ENCODE measurements around the gene PRKCE. TPM values are rescaled to one million over a fixed set of nuclear protein-coding genes. Genes with fewer than 3 reads are reported as not detected.

PRKCE gene
- total and polyA plus RNA-seq, 2 of the 8 experiments (the other 6 are each of a cell fraction or from before 2014, with no cell fraction given), result 0.54 to 2.1 TPM

GRCh38 chr2:46202987-46203386, 551.5 kb downstream of the PRKCE start:
- H2BK12ac ChIP-seq (ENCODE audit: low read depth, low read length), result no peak overlapping the region
- H2BK20ac ChIP-seq (ENCODE audit: low read length), result no peak overlapping the region
- no peaks in the 10 kb centered on the region for H3K79me1 ChIP-seq (ENCODE audit: low read depth, low read length)
- no peak overlapping the region for H2BK120ac ChIP-seq (replicated peaks; ENCODE audit: low read depth, low read length)
- H4K20me1 ChIP-seq (replicated peaks in 1 of 2; ENCODE audit: control insufficient read depth in 1 of 2, insufficient read depth in 2 of 2, low read length in 2 of 2), result no peaks in the 10 kb centered on the region
- DNase-seq (ENCODE audit: low read depth in 1 of 2, low spot score in 2 of 2) (no peak), FAIRE-seq (no peak)
- H3K27ac ChIP-seq (ENCODE audit: low read depth, low read length), result no peak overlapping the region
- no peak overlapping the region for H3K4me3 ChIP-seq (ENCODE audit: extremely low read depth in 1 of 4, insufficient read depth in 2 of 4, low read depth in 3 of 4, low read length in 4 of 4)
- no peak overlapping the region for H3K23ac ChIP-seq (ENCODE audit: insufficient read length)
- no peak overlapping the region for H3K9ac ChIP-seq (replicated peaks in 1 of 4; ENCODE audit: extremely low read depth in 1 of 4, low read depth in 3 of 4, low read length in 3 of 4)
- H3K4me1 ChIP-seq (replicated peaks in 1 of 4; ENCODE audit: control insufficient read depth in 3 of 4, insufficient read depth in 4 of 4, low read length in 3 of 4), result peaks cover 0 to 4% (median 0%) of the 10 kb centered on the region in 4 experiments; a peak in 3 of 7 replicates
- H2AFZ ChIP-seq (ENCODE audit: low read length), result no peak overlapping the region
- no peak overlapping the region for H3K4me2 ChIP-seq (ENCODE audit: insufficient read depth in 1 of 2, low read depth in 2 of 2, low read length in 2 of 2)
- no peak overlapping the region for H4K5ac ChIP-seq (ENCODE audit: insufficient read length, low read depth, low read length)
- H2AK5ac ChIP-seq (ENCODE audit: low read depth, low read length), result no peak overlapping the region
- no peak overlapping the region for H2BK15ac ChIP-seq (ENCODE audit: low read length)
- no peak overlapping the region; the same call in 1 of the 2 replicates for H4K8ac ChIP-seq (ENCODE audit: extremely low read depth, insufficient read depth, low read length)
- no peak overlapping the region for H2BK5ac ChIP-seq (ENCODE audit: low read depth, low read length)
- ChIA-PET POLR2A (ENCODE audit: partially characterized antibody) (no interaction called here), CTCF (ENCODE audit: partially characterized antibody) (interaction anchor here (0.6 to 2.5 kb wide), 7 partner anchors 16 to 442 kb away, joined by 3 to 9 read pairs (median 3); no protein-coding TSS in a partner anchor)
- no peak overlapping the region for H3K14ac ChIP-seq (ENCODE audit: insufficient read length)
- TF ChIP-seq SP2 (IDR thresholded peaks at IDR 0.05; ENCODE audit: low read length), result no peak
- no peak for TF ChIP-seq GTF2F1 (IDR thresholded peaks at IDR 0.05; ENCODE audit: borderline replicate concordance, low read depth, low read length)
- TF ChIP-seq SRF (IDR thresholded peaks at IDR 0.05; ENCODE audit: low read depth, low read length), result no peak
- TF ChIP-seq CHD2 (IDR thresholded peaks at IDR 0.05; ENCODE audit: low read length), result no peak
- TF ChIP-seq CEBPB (IDR thresholded peaks at IDR 0.05; ENCODE audit: low read depth, low read length), result no peak
- TF ChIP-seq, protein P1, sequence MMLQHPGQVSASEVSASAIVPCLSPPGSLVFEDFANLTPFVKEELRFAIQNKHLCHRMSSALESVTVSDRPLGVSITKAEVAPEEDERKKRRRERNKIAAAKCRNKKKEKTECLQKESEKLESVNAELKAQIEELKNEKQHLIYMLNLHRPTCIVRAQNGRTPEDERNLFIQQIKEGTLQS (IDR thresholded peaks at IDR 0.05; ENCODE audit: insufficient read depth, low read depth, low read length), result no peak
- TF ChIP-seq CHD1 (IDR thresholded peaks at IDR 0.05; ENCODE audit: low read depth, low read length), result no peak
- TF ChIP-seq ASH2L (IDR thresholded peaks at IDR 0.05; ENCODE audit: low read length), result no peak
- no peak for TF ChIP-seq KDM1A (IDR thresholded peaks at IDR 0.05; ENCODE audit: borderline replicate concordance, low read length)
- TF ChIP-seq HDAC6 (IDR thresholded peaks at IDR 0.05; ENCODE audit: low read depth, low read length), result no peak
- no peak overlapping the region for H3K56ac ChIP-seq (replicated peaks; ENCODE audit: insufficient read length, low read depth, low read length)
- H3K27me3 ChIP-seq (replicated peaks in 1 of 4; ENCODE audit: control insufficient read depth in 3 of 4, extremely low read depth in 1 of 4, insufficient read depth in 3 of 4, low read length in 3 of 4), result no peaks in the 10 kb centered on the region
- H3K4ac ChIP-seq (replicated peaks; ENCODE audit: insufficient read length, low read depth, low read length), result no peak overlapping the region
- H3K9me3 ChIP-seq (ENCODE audit: insufficient read depth in 2 of 2, low read depth in 1 of 2, low read length in 1 of 2), result 0 out of 4 replicates have a peak, but pooled peaks cover 0 to 2% of the 10 kb centered on the region in 2 experiments
- no peaks in the 10 kb centered on the region for H3K36me3 ChIP-seq (ENCODE audit: control insufficient read depth in 2 of 4, insufficient read depth in 4 of 4, low read length in 3 of 4)
- H3K79me2 ChIP-seq (ENCODE audit: control insufficient read depth in 1 of 2, insufficient read depth in 2 of 2, low read length in 2 of 2), result no peaks in the 10 kb centered on the region
- H4K91ac ChIP-seq (replicated peaks; ENCODE audit: insufficient read length, low read length), result no peak overlapping the region
- WGBS, 2 experiments (ENCODE audit: extremely low coverage in 1 of 2, insufficient coverage in 1 of 2, insufficient read length in 1 of 2, insufficient replicate concordance in 2 of 2, low coverage in 1 of 2, low lambda C conversion rate in 2 of 2, missing lambda C conversion rate in 1 of 2), result 82% methylated on average over 5 of the region's 5 CpGs; no CpG with 5 or more reads in 1 of the 2 experiments
- no peaks in the 10 kb centered on the region for H3K23me2 ChIP-seq (ENCODE audit: low read depth, low read length)
- H3K18ac ChIP-seq (ENCODE audit: extremely low read depth, low read length), result no peak overlapping the region
